Karpas-422 (cell line): ENCODE results near the gene ATP11A. TPM values are rescaled to one million over a fixed set of nuclear protein-coding genes. Genes with fewer than 3 reads are reported as not detected.

Source experiments
- DNase-seq: peaks from one replicate; pipeline ENCODE4 v3.0.0-alpha.2; 2015
- H2AFZ ChIP-seq: fragments of 200-600 bp; sonication (generic); 2 replicates; pipeline ENCODE4 v1.6.1; 2014; ENCODE audit warnings: antibody characterized with exemption, low read length, mixed read lengths
- H3K27ac ChIP-seq: fragments of 200-600 bp; sonication (generic); 2 replicates; pipeline ENCODE4 v1.5.1; 2014; ENCODE audit warnings: mild to moderate bottlenecking, low read length, moderate library complexity
- H3K27me3 ChIP-seq: fragments of 200-600 bp; sonication (generic); 2 replicates; pipeline ENCODE4 v1.6.1; 2014; ENCODE audit warnings: low read length, mixed read lengths
- H3K36me3 ChIP-seq: fragments of 200-600 bp; sonication (generic); 2 replicates; pipeline ENCODE4 v1.6.1; 2014; ENCODE audit warnings: low read length, mixed read lengths; ENCODE audit not compliant: insufficient read depth
- H3K4me1 ChIP-seq: fragments of 200-600 bp; sonication (generic); 2 replicates; pipeline ENCODE4 v1.6.1; 2014; ENCODE audit warnings: mild to moderate bottlenecking, low read length, mixed read lengths
- H3K4me2 ChIP-seq: fragments of 200-600 bp; sonication (generic); 2 replicates; pipeline ENCODE4 v1.6.1; 2014; ENCODE audit warnings: low read length, low read depth, mild to moderate bottlenecking; ENCODE audit not compliant: poor library complexity, severe bottlenecking
- H3K4me3 ChIP-seq: fragments of 200-600 bp; sonication (generic); 2 replicates; pipeline ENCODE4 v1.5.1; 2014; ENCODE audit warnings: mild to moderate bottlenecking, antibody characterized with exemption, low read length, mixed read lengths
- H3K79me2 ChIP-seq: fragments of 200-600 bp; sonication (generic); 2 replicates; pipeline ENCODE4 v1.6.1; 2014; ENCODE audit warnings: mild to moderate bottlenecking, low read length, mixed read lengths
- H3K9ac ChIP-seq: fragments of 200-600 bp; sonication (generic); 2 replicates; pipeline ENCODE4 v1.6.0; 2014; ENCODE audit warnings: low read length
- H3K9me2 ChIP-seq: fragments of 200-600 bp; sonication (generic), shearing (Covaris generic); replicated peaks from 2 replicates; pipeline ENCODE4 v1.6.0; 2014; ENCODE audit warnings: mild to moderate bottlenecking, low read length, moderate library complexity; ENCODE audit not compliant: insufficient read depth
- H3K9me3 ChIP-seq: fragments of 300-700, 200-600 bp; sonication (generic); 2 replicates; pipeline ENCODE4 v1.6.1; 2014; ENCODE audit warnings: low read length, mixed read lengths
- H4K20me1 ChIP-seq: fragments of 200-600 bp; sonication (generic); 2 replicates; pipeline ENCODE4 v1.6.1; 2014; ENCODE audit warnings: mild to moderate bottlenecking, antibody characterized with exemption, low read length, low read depth; ENCODE audit not compliant: insufficient read depth
- total RNA-seq: library from RNA; depleted of rRNA; stranded (reverse); fragments of >200 nt; shearing (Covaris generic); gene quantifications from 2 replicates; pipeline ENCODE4 v1.2.3, GENCODE V29; 2014; ENCODE audit warnings: low replicate concordance

The ATP11A gene
- total RNA-seq, 1 experiment from 2014 or later: 0.11 TPM

GRCh38 chr13:112724788-112725345 lies 35.0 kb downstream of the ATP11A start:
- no peaks in the 10 kb centered on the region for H3K79me2 ChIP-seq
- no peak overlapping the region for H3K4me3 ChIP-seq
- no peaks in the 10 kb centered on the region for H3K9me2 ChIP-seq
- H3K27me3 ChIP-seq: no peaks in the 10 kb centered on the region
- H3K36me3 ChIP-seq: no peaks in the 10 kb centered on the region
- H4K20me1 ChIP-seq: no peaks in the 10 kb centered on the region
- H3K4me2 ChIP-seq: no peak overlapping the region
- DNase-seq: no peak
- H3K27ac ChIP-seq: no peak overlapping the region
- no peaks in the 10 kb centered on the region for H3K9me3 ChIP-seq
- H3K9ac ChIP-seq: no peak overlapping the region
- no peaks in the 10 kb centered on the region for H3K4me1 ChIP-seq
- no peak overlapping the region for H2AFZ ChIP-seq

- H3K4me1 ChIP-seq: no peaks in the 10 kb centered on the region
- H3K27me3 ChIP-seq: no peaks in the 10 kb centered on the region
- H3K4me3 ChIP-seq: no peak overlapping the region
- no peak overlapping the region for H3K9ac ChIP-seq
- H3K36me3 ChIP-seq: no peaks in the 10 kb centered on the region
- H3K27ac ChIP-seq: no peak overlapping the region
- H4K20me1 ChIP-seq: no peaks in the 10 kb centered on the region
- H3K9me2 ChIP-seq: no peaks in the 10 kb centered on the region
- H2AFZ ChIP-seq: no peak overlapping the region
- no peaks in the 10 kb centered on the region for H3K9me3 ChIP-seq
- H3K4me2 ChIP-seq: no peak overlapping the region
- no peaks in the 10 kb centered on the region for H3K79me2 ChIP-seq
- DNase-seq: no peak
Observed at GRCh38 chr13:112725346-112726015, 35.6 kb downstream of the ATP11A start.

GRCh38 chr13:112726016-112726767 lies 36.4 kb downstream of the ATP11A start:
- H3K27ac ChIP-seq: no peak overlapping the region
- DNase-seq: no peak
- H3K4me2 ChIP-seq: no peak overlapping the region
- H3K4me3 ChIP-seq: no peak overlapping the region
- no peak overlapping the region for H3K9ac ChIP-seq
- no peaks in the 10 kb centered on the region for H3K4me1 ChIP-seq
- no peaks in the 10 kb centered on the region for H3K9me3 ChIP-seq
- H3K9me2 ChIP-seq: no peaks in the 10 kb centered on the region
- H2AFZ ChIP-seq: no peak overlapping the region
- H3K79me2 ChIP-seq: no peaks in the 10 kb centered on the region
- H4K20me1 ChIP-seq: no peaks in the 10 kb centered on the region
- H3K36me3 ChIP-seq: no peaks in the 10 kb centered on the region
- no peaks in the 10 kb centered on the region for H3K27me3 ChIP-seq

GRCh38 chr13:112727581-112727980 lies 37.7 kb downstream of the ATP11A start:
- Histone ChIP-seq H3K4me2 (no peak overlapping the region), H3K27me3 (no peaks in the 10 kb centered on the region), H2AFZ (no peak overlapping the region), H3K27ac (no peak overlapping the region), H3K79me2 (no peaks in the 10 kb centered on the region), H3K9ac (no peak overlapping the region), H4K20me1 (no peaks in the 10 kb centered on the region), H3K9me2 (no peaks in the 10 kb centered on the region), H3K4me3 (no peak overlapping the region), H3K36me3 (no peaks in the 10 kb centered on the region), H3K9me3 (no peaks in the 10 kb centered on the region), H3K4me1 (no peaks in the 10 kb centered on the region)
- no peak for DNase-seq

- no peak for DNase-seq
- Histone ChIP-seq H3K79me2 (no peaks in the 10 kb centered on the region), H3K27me3 (no peaks in the 10 kb centered on the region), H3K9me3 (no peaks in the 10 kb centered on the region), H3K9me2 (no peaks in the 10 kb centered on the region), H3K9ac (no peak overlapping the region), H4K20me1 (no peaks in the 10 kb centered on the region), H3K4me3 (no peak overlapping the region), H3K27ac (no peak overlapping the region), H3K4me1 (no peaks in the 10 kb centered on the region), H2AFZ (no peak overlapping the region), H3K4me2 (no peak overlapping the region), H3K36me3 (no peaks in the 10 kb centered on the region)
Observed at GRCh38 chr13:112728375-112729126, 38.7 kb downstream of the ATP11A start.

GRCh38 chr13:112729408-112729807 lies 39.6 kb downstream of the ATP11A start:
- H3K4me3 ChIP-seq: no peak overlapping the region
- no peaks in the 10 kb centered on the region for H3K9me2 ChIP-seq
- H2AFZ ChIP-seq: no peak overlapping the region
- no peaks in the 10 kb centered on the region for H3K27me3 ChIP-seq
- H3K4me2 ChIP-seq: no peak overlapping the region
- no peak for DNase-seq
- no peaks in the 10 kb centered on the region for H4K20me1 ChIP-seq
- H3K36me3 ChIP-seq: no peaks in the 10 kb centered on the region
- no peak overlapping the region for H3K9ac ChIP-seq
- H3K4me1 ChIP-seq: no peaks in the 10 kb centered on the region
- no peak overlapping the region for H3K27ac ChIP-seq
- H3K9me3 ChIP-seq: no peaks in the 10 kb centered on the region
- H3K79me2 ChIP-seq: no peaks in the 10 kb centered on the region

GRCh38 chr13:112730157-112730671 lies 40.4 kb downstream of the ATP11A start:
- Histone ChIP-seq H3K27ac (no peak overlapping the region), H3K9ac (no peak overlapping the region), H3K27me3 (no peaks in the 10 kb centered on the region), H2AFZ (no peak overlapping the region), H3K79me2 (no peaks in the 10 kb centered on the region), H3K4me2 (no peak overlapping the region), H3K4me3 (no peak overlapping the region), H3K36me3 (no peaks in the 10 kb centered on the region), H3K4me1 (no peaks in the 10 kb centered on the region), H4K20me1 (no peaks in the 10 kb centered on the region), H3K9me3 (no peaks in the 10 kb centered on the region), H3K9me2 (no peaks in the 10 kb centered on the region)
- DNase-seq: no peak
